ENCODE results near the gene PTGFRN.

PTGFRN gene

DNA sequence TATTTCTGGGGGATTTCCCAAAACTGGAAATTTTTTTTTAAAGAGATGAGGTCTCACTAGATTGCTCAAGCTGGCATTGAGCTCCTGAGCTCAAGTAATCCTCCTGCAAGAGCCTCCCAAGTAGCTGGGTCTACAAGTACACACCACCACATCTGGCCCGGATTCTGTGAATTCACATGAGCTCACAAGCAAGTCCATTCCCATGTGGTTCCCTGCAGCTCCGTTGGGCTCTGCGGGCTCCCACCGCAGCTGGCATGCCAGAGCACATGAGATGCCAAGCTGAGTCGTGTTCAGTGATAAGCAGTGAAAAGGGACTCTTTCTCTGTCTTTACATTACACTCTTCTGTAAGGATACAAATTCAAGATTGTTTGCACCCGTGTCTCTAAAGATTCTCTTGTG is 128.5 kb downstream of the PTGFRN start (continued):
- TF ChIP-seq RARB (CRISPR knock-in tag; IDR thresholded peaks at IDR 0.05) (no peak), GLIS3 (CRISPR knock-in tag; IDR thresholded peaks at IDR 0.05) (no peak), ZC3H10 (CRISPR knock-in tag; IDR thresholded peaks at IDR 0.05) (no peak), ISL1 (CRISPR knock-in tag; IDR thresholded peaks at IDR 0.05) (no peak), TOX (CRISPR knock-in tag; IDR thresholded peaks at IDR 0.05; ENCODE audit: borderline replicate concordance) (no peak)
